HK-2 (cell line): ENCODE results near the gene ADGRB3.
"Not testable (repeated sequence)": the region's sequence is repeated elsewhere in the genome, so short reads cannot be mapped to it uniquely, and the experiment has no call there.

Source experiments
- DNase-seq: peaks from one replicate; pipeline ENCODE4 v3.0.0-alpha.2; 2018; ENCODE audit not compliant: unreplicated experiment

ADGRB3 gene

DNA sequence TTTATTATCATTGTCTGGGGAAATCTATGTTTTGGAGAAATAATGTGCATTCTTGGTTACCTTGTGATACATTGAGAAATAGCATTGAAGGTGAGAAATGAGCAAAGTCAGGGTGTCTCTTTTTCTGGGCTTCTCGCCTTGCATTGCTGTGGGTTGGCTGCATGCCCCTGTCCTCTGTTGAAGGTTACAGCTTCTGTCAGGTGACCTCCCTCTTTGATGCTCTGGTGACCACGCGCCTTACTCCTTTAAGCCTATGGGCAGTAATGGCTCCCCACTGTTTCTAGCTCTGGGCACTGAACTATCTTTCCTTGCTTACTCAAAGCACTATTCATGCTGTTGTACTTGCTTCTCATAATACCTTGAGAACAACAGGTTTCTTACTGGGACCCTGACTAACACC lies 14.6 kb downstream of the ADGRB3 start:
- no peak for DNase-seq

DNA sequence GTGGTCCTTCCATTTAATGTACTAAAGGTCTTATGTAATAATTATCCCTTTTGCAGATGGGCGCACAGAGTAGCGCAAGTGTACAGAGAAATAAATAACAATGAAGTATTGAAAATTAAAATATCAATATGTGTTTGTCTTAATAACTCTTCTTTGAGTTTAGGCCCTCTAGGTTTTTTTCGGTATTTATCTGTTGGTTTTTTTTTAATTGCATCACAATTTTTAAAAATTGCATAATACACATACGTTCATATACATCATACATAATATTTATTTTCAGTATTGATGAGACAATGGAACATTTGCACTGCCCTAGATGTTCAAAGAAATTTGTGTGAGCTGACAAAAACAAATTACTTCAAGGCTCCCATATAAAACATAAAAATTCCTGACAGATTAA lies 15.1 kb downstream of the ADGRB3 start:
- no peak for DNase-seq

DNA sequence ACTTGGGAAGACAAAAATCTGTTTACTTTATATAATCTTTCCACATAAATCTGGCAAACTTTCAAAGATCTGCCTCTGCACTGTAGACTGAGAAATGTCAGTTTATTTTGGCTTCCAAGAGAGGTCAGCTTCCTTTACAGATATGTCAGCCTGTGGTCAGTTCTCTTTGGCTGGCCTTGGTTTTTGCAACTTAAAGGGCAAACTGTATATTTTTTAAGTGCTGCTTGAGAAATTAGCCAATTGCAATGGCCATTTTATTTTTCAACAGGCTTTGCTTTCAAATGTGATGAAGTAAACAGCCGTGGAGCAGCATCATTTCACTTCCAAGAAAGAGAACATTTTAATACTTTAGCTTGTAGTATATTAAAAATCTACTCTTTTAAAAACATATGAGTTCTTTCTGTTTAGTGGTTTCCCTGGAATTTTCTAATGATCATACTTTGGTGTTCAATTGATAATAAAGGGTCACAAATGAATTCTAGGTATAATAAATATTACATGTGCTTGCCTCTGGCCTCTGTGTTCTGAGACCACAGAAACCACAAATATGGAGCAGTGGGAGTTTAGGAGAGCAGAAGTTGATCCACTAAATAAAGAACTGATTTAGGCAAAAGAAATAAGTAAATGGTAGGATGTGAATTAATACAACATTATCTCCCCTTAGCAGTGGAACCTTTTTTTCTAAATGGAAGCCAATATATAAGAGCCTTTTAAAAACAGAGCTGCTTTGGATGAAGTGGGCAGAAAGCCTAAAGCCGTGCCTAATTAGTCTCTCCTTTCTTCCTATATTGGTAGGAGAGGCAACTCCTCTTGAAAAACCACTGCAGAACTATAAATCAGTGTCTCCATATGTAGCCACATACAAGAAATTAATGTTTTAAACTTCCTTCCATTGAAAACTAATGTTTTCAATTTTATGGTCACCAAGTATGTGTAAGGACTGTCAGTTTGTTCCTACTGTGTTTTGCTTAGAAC lies 16.2 kb downstream of the ADGRB3 start:
- DNase-seq = no peak

DNA sequence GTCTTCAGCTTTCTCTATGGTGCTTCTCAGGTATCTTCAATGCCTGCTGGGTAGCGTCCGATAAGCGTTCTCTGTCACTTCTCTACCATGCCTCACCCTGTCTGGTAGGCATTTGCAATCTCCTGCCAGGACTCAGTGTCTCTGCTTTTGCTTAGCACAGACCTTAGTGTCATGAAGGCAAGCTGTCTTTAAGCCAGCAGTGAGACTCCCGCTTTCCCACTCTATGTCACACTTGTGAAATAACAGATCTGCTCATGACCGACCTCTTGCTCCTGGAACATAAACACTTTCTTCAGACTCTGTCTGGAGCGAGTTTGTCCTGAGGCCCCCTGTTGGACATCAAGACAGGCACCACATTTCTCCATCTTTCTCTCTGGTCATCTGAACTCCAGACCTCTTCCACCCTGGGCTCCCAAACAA lies 17.0 kb downstream of the ADGRB3 start:
- no peak for DNase-seq

DNA sequence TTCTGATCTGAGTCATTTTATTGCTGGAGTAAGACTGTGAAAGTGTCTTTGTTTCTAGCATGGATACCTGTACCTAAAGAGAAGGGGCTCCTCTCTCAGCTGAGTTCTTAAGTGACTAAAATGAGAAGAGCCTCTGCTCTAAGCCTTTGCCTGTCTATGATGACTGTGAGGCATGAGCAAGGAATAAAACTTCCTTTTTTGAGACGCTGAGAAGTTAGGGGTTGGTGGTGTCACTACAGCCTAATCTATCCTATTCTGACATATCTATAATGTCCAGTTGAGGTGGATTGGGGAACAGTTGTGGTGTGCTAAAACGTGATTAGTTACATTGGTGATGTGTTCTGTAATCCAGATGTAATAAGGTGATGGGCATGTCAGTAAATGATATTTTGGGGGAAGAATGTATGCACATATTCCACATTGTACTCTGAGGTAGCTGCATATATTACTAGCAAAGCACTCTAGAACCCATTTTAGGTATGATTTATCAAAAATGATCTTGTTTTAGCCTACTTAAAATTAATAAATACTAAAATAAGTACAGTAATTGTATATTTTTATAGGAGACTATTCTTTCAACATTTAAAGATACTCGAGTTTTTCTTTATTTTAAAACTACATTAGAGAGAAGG lies 18.1 kb downstream of the ADGRB3 start:
- DNase-seq = no peak

DNA sequence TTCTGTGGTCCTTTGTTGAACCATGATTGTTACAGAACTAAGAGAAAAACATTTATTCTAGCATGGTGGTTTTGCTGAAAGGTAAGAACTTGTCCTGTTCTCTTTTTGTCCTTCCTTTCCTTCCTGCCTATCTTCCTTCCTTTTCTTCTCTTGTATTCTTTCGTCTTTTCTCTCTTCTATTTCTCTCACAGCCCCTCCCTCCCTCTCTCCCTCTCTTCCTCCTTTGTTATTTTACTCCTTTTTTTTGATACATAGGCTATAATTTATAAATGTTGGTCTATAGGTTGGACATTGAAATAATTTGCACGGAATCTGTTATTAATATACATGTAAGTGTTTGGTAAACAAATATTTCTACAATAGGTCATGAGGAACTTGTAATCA lies 18.6 kb downstream of the ADGRB3 start:
- DNase-seq = no peak

DNA sequence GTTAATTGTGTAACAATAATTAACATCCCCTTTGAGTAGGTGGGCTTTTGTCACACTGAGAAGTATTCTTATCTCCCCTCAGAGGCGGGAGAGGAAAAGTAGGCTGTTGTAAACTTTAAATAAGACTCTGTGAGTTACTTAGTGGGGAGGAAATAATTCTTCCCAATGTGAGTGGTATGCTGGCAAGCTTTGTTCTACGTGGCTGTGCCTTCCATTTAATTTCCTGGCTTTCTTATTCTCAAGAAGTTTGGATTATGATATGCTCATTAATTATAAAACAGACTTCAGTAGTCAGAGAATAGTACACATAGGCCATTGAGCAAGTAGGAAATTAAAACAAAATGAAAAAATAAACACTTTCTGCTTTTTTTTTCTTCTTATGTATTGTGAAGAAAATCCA lies 19.1 kb downstream of the ADGRB3 start:
- DNase-seq = no peak

DNA sequence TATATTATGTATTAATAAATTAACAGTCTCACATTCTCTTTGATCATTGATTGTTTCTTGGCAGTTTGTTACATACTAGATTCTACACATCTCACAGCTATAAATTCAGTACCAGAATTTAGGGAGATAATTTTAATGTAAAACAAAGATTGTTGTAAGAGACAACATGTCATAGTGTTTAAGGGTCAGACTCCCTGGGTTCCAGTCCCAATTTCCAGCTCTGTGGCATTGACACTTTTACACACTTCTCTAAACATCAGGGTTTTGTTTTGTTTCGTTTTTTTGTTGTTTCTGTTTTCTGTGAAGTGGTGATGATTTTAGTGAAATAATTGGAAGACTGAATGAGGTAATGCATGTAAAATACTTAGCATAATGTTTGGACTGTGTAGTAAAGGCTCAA lies 19.9 kb downstream of the ADGRB3 start:
- DNase-seq = no peak

DNA sequence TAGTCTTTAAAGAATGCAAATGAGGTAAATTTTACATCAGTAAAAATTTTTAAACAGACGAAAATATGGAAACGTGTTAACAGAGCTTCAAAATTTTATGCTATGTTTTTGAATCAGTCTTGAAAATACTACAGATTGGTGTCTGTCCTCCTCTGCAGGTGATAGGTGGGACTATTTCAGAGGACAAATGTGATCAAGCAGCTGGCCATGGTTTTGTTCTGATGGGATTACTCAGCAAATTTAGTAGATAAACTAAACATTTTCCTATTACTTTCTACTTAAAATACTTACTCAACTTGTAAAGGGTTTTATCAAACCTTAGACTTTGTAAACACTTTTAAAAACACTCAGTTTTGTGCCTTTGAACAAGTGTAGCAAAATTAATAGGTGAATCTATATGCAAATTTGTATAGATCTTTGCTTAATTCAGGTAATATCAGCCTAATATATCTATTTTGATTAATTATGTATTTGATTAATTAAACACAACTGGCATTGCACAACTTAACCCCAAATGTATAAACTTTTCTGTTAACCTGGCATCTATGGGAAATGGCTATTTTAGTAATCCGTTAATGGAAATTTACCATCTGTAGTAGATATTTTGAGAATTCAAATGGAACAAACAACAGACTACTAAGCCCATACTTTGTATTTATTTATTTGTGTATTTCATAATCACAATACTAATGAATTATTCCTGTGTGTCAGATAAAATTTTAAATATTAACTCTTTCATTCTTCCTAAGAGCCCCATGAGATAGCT lies 22.5 kb downstream of the ADGRB3 start:
- DNase-seq = no peak

DNA sequence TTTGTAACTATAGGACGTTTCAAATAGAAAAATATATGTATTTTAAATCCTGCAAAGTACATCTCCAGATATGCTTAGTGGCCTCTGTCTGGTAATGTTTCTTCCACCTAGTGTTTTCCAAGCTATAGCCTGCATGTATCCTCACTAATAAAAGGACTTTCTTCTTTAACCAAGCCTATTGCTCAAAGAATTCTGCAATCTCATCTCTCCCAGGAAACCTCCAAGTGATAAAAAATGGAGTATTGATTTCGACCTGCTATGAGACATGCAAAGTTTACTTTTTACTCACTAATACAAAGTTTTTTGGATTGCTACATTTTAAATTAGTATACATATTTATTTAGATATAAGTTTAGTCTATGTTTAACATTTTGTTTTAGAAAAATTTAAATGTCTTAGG lies 23.3 kb downstream of the ADGRB3 start:
- DNase-seq = no peak

DNA sequence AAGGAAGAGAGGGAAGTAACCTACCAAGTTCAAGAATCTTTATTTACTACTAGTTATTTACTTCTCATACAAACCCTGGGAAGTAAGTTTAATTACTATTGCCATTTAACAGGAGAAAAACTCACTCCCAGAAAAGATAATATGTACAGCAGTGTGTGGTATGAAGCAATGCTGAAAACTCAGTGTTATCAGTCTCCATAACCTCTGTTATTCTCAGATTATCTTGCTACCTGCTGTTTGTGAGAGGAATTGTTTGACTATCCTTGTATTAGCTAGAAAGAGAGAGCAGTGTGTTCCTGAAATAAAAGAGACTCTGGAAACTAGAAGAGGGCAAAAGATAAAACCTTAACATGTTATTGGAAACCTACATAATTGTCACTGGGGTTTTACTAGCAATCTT lies 38.2 kb downstream of the ADGRB3 start:
- no peak for DNase-seq

DNA sequence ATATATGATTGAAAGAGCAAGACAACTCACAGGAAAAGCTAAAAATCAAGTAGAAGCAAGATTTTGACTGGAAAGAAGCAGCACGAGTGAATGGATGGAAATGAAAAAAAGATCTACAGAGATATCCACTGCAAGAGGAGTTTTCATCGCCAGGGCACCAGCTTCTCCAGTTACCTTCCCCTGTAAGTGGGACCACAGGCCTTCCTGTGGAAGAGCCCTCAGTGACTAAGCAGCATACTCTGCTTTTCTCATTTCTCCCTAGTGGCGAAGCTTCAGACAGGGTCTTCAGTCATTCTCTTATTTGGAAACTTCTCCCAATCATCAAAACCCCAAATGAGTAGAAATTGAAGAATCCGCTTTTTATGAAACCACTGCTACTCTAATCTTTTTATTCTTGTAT lies 40.5 kb downstream of the ADGRB3 start:
- no peak for DNase-seq

DNA sequence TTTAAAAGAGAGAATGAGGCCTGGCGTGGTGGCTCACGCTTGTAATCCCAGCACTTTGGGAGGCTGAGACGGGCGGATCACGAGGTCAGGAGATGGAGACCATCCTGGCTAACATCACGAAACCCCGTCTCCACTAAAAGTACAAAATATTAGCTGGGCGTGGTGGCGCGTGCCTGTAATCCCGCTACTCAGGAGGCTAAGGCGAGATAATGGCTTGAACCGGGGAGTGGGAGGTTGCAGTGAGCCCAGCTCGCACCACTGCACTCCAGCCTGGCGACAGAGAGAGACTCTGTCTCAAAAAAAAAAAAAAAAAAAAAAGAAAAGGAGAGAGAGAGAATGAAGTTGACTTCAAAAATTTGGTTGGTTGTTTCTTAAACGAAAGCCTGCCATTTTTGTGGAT lies 41.0 kb downstream of the ADGRB3 start:
- not testable (repeated sequence) for DNase-seq

DNA sequence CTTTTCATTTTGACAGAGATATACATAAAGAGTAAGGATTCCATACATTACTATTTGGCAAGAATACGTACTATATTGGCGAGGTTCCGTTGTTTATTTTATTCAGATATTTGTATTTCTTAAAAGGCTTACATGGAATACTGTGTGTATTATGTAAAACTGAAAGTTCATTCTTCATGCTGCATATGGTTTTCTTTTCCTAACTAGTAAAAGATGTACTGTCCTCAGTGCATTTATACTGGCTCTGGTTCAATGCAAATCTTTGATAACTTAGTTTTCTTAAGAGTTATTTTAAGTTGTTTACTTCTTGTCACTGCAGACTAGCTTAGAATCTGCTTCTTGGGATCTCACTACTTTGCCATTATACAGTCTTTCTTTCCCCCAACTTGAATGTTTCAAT lies 42.0 kb downstream of the ADGRB3 start:
- no peak for DNase-seq

DNA sequence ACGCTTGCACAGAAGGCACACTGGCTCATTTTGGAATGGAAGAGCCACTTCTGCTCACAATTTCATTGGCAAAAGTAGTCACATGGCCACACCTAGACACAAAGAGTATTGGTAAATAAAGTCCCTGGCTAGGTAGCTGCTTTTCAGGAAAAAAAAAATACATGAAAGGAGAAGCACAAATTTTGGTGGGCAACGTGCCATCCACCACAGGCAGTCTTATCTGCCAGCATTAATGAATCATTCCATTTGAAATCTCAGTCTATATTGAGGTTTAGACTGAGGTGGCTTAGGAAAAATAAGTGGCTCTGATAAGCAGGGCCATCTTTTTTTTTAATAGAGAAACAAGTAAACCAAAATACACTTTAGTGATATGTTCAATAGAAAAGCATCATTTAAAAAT lies 44.3 kb downstream of the ADGRB3 start:
- DNase-seq = no peak

DNA sequence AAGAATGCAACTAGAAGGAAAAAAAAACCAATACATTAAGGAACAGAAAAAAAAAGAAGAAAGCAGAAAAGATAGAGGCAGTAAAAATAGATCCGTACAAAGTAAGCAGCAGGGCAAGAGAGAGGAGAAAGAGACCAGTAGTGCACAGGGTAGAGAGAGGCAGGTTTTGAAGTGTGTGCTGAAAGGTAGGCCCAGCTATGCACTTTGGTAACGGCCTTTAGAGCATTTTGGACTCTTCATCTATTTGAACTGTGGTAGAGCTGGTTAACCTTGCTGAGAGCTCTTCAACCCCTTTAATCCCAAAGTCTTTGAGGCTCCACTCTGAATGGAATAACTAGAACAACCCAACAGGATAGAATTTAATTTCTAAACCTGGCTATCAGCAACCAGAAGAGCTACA lies 45.2 kb downstream of the ADGRB3 start:
- DNase-seq = no peak

DNA sequence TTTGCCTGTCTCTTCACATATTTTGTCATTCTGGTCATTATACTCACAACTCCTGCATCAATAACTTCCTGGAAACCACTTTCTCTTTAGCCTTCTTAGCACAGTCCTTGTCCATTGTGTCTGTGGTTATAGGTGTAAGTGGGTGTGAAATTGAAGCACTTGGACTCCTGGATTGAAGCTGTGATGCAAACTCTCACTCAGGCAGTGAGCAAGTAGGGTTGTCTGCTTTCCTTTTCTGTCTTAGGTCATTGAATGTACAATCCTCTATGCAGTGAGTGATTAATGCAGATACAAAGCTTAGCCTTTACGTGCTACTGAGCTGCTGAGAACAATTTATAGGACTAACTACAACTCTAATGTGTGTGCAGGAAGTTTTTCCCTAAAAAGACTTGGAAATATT lies 54.8 kb downstream of the ADGRB3 start:
- DNase-seq = no peak

DNA sequence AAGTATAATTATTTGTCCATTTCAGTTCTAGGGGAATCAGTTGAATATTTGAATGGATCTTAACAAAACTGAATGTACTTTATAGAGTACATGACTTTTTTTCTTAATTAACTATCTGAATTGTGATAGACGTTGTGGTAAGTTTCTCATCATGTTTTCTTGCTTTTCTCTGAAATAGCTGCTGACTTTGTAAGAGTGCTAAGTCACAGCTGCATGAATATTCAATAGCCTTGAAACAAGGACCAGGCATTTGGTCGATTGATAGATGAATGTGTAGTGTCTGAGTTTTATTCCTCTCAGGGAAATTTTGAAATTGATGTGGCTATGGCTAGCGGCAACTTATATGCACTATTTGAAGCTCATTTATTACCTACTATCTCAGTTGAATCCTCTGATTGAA lies 56.0 kb downstream of the ADGRB3 start:
- DNase-seq = no peak

DNA sequence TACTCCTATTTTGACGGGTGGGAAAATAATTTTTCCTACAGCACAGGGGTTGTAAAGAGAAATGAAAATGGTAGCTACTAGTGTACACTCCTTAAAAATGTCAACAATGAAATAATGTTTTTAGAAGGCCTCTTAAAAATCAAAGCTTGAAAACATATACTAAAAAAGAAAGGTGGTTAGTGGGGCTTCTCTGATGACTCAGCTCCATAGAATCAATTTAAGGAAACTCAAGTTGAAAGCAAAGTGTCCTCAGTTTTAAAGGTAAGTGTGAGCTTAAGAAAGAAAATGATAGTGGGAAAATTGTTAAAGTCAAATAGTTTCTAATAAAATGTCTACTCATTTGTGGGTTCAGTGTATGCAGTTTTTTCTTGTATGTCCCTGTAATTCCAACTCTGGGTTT lies 58.2 kb downstream of the ADGRB3 start:
- DNase-seq = no peak

DNA sequence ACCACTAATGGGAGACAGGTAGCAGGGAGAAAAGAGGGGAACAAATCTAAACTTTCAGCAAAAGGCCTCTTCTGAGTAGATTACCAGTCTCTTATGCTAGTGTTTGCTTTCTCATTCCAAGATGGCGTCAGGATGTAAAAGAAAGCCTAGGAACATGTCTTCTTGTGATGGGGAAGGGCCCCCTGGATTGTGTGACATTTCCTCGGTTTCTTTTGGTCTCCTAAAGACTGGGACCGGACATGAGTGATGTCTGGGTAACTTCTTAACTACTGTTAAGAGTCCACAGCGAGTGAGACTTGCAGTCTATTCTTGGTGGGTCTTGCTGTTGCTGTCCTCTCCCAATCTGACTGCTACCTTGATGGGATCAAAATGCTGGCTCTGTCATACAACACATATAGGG lies 60.3 kb downstream of the ADGRB3 start:
- no peak for DNase-seq

DNA sequence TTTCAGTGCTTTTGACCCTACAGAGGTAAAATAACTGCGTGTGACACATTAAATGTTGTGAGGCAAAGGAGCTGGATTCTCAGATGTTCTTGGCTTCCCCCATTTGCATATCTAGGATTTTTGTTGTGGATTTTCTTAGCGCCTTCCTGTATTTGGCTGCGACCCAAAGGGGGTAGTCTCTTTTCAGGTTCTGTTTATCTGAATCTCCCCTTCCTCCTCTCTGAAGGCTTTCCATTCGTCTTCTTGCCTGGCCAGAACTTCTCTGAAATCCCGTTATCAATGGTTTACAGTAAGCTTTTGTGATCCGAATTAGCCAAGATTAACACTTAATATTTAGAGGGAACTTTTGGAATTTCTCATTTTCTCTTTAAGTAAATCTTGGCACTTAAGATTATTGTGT lies 60.8 kb downstream of the ADGRB3 start:
- no peak for DNase-seq

DNA sequence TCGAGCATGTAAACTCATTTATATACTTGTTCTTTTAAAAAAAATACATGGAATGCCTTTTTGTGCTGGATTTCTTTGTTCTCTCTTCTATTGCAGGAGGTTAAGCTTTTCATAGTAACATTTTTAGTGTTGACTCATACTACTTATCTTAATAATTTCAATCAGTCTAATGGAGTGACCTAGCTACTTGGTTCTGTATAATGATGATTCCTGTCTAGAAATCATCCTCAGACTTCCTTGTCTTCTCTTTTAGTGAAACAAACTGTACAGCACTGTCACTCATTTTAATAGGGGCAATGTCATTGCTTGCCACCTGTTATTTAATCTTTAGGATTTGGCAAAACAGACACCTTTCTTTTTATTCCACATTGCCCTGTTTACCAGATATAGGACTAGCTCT lies 62.3 kb downstream of the ADGRB3 start:
- no peak for DNase-seq

DNA sequence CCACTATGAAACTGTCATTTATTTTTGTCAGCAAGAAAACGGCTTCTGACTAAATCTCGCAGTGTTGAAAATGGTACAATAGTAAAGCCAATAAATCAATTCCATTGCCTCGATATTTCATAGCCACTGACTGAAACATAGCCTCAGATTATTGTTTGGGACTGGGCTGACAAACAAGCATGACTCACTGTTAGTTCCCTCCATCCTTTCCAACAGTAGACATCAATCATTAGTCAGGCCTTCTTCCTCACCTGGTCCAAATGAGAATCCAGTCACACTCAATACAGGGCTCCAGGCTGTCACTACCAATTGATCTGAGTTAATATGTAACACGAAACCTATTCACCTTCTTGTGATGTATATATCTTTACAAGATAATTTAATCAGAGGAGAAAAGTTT lies 66.1 kb downstream of the ADGRB3 start:
- no peak for DNase-seq
